Measurements from ENCODE around the gene GBP6.
"Not testable (repeated sequence)": the region's sequence is repeated elsewhere in the genome, so short reads cannot be mapped to it uniquely, and the experiment has no call there.

Gene GBP6

GRCh38 chr1:89383185-89383584, 19.3 kb downstream of the GBP6 start:
- TF ChIP-seq CTCF (IDR thresholded peaks at IDR 0.05; ENCODE audit: low read length, missing control alignments), result no peak
- no peak for DNase-seq (ENCODE audit: low read depth)

GRCh38 chr1:89390707-89391106, 26.8 kb downstream of the GBP6 start:
- DNase-seq (ENCODE audit: low read depth), result no peak
- TF ChIP-seq CTCF (IDR thresholded peaks at IDR 0.05; ENCODE audit: low read length, missing control alignments), result no peak
- no peak overlapping the region for H3K4me3 ChIP-seq (replicated peaks; ENCODE audit: low read depth, low read length)

More at GRCh38 chr1:89383185-89383584, 19.3 kb downstream of the GBP6 start:
- H3K4me3 ChIP-seq (replicated peaks; ENCODE audit: low read depth, low read length), result no peak overlapping the region

GRCh38 chr1:89391686-89392085, 27.8 kb downstream of the GBP6 start:
- no peak for DNase-seq (ENCODE audit: low read depth)
- no peak overlapping the region for H3K4me3 ChIP-seq (replicated peaks; ENCODE audit: low read depth, low read length)
- no peak for TF ChIP-seq CTCF (IDR thresholded peaks at IDR 0.05; ENCODE audit: low read length, missing control alignments)

DNA sequence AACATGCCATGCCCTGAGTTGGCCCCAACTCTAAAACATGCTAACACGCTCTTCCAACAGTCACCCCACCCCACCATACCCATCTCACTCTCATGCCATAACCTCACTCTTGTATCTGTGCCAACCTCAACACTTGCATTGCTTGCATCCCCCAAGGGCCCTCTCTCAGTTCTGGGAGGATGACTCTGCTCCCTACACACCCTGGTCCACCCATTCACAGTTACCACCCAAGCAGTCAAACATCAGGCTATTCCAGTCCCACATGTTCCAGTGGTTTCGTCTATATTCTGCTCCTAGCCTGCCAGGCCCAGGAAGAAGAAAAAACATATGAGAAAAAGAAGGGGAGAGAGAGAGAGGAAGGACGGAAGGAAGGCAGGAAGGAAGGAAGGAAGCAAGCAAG, 31.0 kb downstream of the GBP6 start:
- TF ChIP-seq CTCF (IDR thresholded peaks at IDR 0.05; ENCODE audit: low read length, missing control alignments), result no peak
- H3K4me3 ChIP-seq (replicated peaks; ENCODE audit: low read depth, low read length), result no peak overlapping the region
- DNase-seq (ENCODE audit: low read depth), result no peak

DNA sequence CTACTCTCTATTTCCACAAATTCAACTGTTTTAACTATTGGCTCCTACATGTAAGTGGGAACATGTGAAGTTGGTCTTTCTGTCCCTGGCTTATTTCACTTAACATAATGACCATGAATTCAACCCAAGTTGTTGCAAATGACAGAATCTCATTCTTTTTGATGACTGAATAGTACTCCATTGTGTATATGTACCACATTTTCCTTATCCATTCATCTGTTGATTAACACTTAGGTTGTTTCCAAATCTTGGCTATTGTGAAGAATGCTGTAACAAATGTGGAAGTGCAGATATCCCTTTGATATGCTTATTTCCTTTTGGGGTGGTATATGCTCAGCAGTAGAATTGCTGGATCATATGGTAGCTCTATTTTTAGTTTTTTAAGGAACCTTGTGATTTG, 33.0 kb downstream of the GBP6 start:
- no peak overlapping the region for H3K4me3 ChIP-seq (replicated peaks; ENCODE audit: low read depth, low read length)
- DNase-seq (ENCODE audit: low read depth), result no peak
- no peak for TF ChIP-seq CTCF (IDR thresholded peaks at IDR 0.05; ENCODE audit: low read length, missing control alignments)

DNA sequence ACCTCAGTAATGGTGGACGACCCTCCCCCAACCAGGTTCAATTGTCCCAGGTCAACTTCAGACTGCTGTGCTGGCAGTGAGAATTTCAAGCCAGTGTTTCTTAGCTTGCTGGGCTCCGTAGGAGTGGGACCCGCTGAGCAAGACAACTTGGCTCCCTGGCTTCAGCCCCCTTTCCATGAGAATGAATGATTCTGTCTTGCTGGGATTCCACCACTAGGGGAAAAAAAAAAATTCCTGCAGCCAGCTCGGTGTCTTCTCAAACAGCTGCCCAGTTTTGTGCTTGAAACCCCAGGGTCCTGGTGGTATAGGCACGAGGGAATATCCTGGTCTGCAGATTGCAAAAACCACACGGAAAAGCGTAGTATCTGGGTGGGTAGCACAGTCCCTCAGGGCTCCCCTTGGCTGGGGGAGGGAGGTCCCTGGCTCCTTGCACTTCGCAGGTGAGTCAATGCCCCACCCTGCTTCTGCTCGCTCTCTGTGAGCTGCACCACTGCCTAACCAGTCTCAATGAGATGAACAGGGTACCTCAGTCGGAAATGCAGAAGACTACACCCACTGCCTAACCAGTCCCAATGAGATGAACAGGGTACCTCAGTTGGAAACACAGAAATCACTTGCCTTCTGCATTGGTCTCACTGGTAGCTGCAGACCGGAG, 41.5 kb downstream of the GBP6 start:
- no peak for DNase-seq (ENCODE audit: low read depth)
- H3K4me3 ChIP-seq (replicated peaks; ENCODE audit: low read depth, low read length), result no peak overlapping the region
- TF ChIP-seq CTCF (IDR thresholded peaks at IDR 0.05; ENCODE audit: low read length, missing control alignments), result no peak

GRCh38 chr1:89407360-89407759, 43.5 kb downstream of the GBP6 start:
- peak; percentile 56 for DNase-seq (ENCODE audit: low read depth)
- H3K4me3 ChIP-seq (replicated peaks; ENCODE audit: low read depth, low read length), result peak overlapping the region; percentile 47
- no peak for TF ChIP-seq CTCF (IDR thresholded peaks at IDR 0.05; ENCODE audit: low read length, missing control alignments)

DNA sequence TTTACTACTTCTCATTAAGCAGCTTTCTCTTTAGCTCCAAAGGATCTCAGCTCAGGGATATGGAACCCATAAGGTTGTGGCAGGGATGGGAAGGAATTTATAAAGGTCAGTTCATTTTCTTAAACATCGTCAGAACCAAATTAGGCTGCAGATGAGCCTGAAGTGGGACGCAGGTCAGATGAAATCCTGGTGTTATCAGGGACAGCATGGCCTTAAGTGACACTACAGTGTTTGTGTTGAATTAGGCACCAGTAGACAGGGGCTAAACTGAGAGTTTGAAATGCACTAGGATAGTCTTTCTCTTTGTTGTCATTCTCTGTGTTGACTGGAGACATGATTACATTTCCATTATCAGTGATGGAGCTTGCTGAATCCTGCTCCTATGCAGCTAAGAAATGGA, 43.9 kb downstream of the GBP6 start:
- H3K4me3 ChIP-seq (replicated peaks; ENCODE audit: low read depth, low read length), result peak overlapping the region; percentile 47
- not testable (repeated sequence) for DNase-seq (ENCODE audit: low read depth)

Data from fibroblast of pulmonary artery (primary cell).